GM12872 (cell line): ENCODE data around the gene KIAA1671.

Experiments used
- CTCF ChIP-seq: IDR thresholded peaks from 3 replicates; pipeline ENCODE4 v1.5.1; 2011; ENCODE audit warnings: low read depth, mild to moderate bottlenecking, low read length, moderate library complexity; ENCODE audit not compliant: insufficient read depth

Gene KIAA1671

GRCh38 chr22:25021409-25021808 is 68.9 kb downstream of the KIAA1671 start:
- no peak for TF ChIP-seq CTCF

GRCh38 chr22:25021976-25022711 is 69.6 kb downstream of the KIAA1671 start:
- no peak for TF ChIP-seq CTCF

GRCh38 chr22:25023879-25024278 is 71.4 kb downstream of the KIAA1671 start:
- no peak for TF ChIP-seq CTCF

GRCh38 chr22:25024895-25025294 is 72.4 kb downstream of the KIAA1671 start:
- TF ChIP-seq CTCF = no peak

- no peak for TF ChIP-seq CTCF
Observed at GRCh38 chr22:25025491-25026400, 73.2 kb downstream of the KIAA1671 start.

GRCh38 chr22:25027043-25027906 is 74.8 kb downstream of the KIAA1671 start:
- TF ChIP-seq CTCF = no peak
